HL-60 (cell line): ENCODE results near the gene THUMPD3.

Experiments
- DNase-seq, 2 experiments: peaks; one replicate each; pipeline ENCODE4 v3.0.0-alpha.2; 2010 to 2020; ENCODE audit warnings: low read depth in 1 of 2, low spot score in 1 of 2
- H3K27ac ChIP-seq: fragments of 250-450 bp; sonication (Bioruptor Pico); replicated peaks from 2 replicates; pipeline ENCODE4 v1.5.1; 2020; ENCODE audit warnings: mild to moderate bottlenecking, moderate library complexity
- H3K27me3 ChIP-seq: fragments of 250-450 bp; sonication (Bioruptor Pico); 2 replicates; pipeline ENCODE4 v1.5.1; 2021; ENCODE audit warnings: mild to moderate bottlenecking, moderate library complexity; ENCODE audit not compliant: insufficient read depth, poor library complexity, severe bottlenecking
- H3K4me3 ChIP-seq: replicated peaks from 2 replicates; pipeline ENCODE4 v1.5.1; 2011; ENCODE audit warnings: mild to moderate bottlenecking, control low read depth, low read length; ENCODE audit not compliant: insufficient read depth
- CTCF ChIP-seq: IDR thresholded peaks from one replicate; pipeline ENCODE4 v1.5.1; 2011; ENCODE audit warnings: low read length, control low read depth, inconsistent platforms; ENCODE audit not compliant: insufficient read depth
- GABPA ChIP-seq: IDR thresholded peaks from 2 replicates; pipeline ENCODE4 v1.6.1; 2012; ENCODE audit warnings: low read depth
- POLR2AphosphoS5 ChIP-seq: IDR thresholded peaks from 2 replicates; pipeline ENCODE4 v1.6.1; 2012; ENCODE audit warnings: low read depth
- SPI1 ChIP-seq: IDR thresholded peaks from 2 replicates; pipeline ENCODE4 v1.6.1; 2012; ENCODE audit warnings: low read depth, mild to moderate bottlenecking, borderline replicate concordance
- TF ChIP-seq, protein P1 (sequence below): IDR thresholded peaks from 2 replicates; pipeline ENCODE4 v1.6.1; 2012; ENCODE audit warnings: low read depth; ENCODE audit not compliant: insufficient replicate concordance

The THUMPD3 gene

GRCh38 chr3:9322780-9323179, 40.1 kb upstream of the THUMPD3 start:
- no peak for DNase-seq
- Histone ChIP-seq H3K27ac (no peak overlapping the region), H3K4me3 (no peak overlapping the region), H3K27me3 (no peaks in the 10 kb centered on the region)
- no peak for TF ChIP-seq SPI1

DNA sequence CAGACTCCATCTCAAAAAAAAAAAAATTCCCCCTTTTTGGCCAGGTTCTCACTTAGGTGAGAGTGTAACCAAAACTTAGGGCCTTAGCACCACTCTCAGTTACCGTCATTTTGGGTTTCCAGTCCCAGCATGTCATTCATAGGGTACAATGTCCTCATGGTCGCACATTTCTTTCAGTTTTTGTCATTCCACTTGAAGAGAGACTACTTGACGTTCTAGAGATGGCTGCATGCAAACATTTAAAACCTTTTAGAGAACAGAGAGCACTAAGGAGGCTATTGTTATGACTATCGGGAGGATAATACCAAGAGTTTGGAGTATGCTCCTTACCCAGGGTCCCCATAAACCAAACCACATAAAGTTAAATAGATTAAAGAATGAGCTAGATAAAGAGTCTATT, 37.9 kb upstream of the THUMPD3 start:
- Histone ChIP-seq H3K27ac (no peak overlapping the region), H3K4me3 (no peak overlapping the region), H3K27me3 (no peaks in the 10 kb centered on the region)
- no peak for DNase-seq
- TF ChIP-seq, protein P1, sequence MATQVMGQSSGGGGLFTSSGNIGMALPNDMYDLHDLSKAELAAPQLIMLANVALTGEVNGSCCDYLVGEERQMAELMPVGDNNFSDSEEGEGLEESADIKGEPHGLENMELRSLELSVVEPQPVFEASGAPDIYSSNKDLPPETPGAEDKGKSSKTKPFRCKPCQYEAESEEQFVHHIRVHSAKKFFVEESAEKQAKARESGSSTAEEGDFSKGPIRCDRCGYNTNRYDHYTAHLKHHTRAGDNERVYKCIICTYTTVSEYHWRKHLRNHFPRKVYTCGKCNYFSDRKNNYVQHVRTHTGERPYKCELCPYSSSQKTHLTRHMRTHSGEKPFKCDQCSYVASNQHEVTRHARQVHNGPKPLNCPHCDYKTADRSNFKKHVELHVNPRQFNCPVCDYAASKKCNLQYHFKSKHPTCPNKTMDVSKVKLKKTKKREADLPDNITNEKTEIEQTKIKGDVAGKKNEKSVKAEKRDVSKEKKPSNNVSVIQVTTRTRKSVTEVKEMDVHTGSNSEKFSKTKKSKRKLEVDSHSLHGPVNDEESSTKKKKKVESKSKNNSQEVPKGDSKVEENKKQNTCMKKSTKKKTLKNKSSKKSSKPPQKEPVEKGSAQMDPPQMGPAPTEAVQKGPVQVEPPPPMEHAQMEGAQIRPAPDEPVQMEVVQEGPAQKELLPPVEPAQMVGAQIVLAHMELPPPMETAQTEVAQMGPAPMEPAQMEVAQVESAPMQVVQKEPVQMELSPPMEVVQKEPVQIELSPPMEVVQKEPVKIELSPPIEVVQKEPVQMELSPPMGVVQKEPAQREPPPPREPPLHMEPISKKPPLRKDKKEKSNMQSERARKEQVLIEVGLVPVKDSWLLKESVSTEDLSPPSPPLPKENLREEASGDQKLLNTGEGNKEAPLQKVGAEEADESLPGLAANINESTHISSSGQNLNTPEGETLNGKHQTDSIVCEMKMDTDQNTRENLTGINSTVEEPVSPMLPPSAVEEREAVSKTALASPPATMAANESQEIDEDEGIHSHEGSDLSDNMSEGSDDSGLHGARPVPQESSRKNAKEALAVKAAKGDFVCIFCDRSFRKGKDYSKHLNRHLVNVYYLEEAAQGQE = no peak
- TF ChIP-seq GABPA (no peak), SPI1 (no peak), CTCF (no peak), POLR2AphosphoS5 (no peak)

DNA sequence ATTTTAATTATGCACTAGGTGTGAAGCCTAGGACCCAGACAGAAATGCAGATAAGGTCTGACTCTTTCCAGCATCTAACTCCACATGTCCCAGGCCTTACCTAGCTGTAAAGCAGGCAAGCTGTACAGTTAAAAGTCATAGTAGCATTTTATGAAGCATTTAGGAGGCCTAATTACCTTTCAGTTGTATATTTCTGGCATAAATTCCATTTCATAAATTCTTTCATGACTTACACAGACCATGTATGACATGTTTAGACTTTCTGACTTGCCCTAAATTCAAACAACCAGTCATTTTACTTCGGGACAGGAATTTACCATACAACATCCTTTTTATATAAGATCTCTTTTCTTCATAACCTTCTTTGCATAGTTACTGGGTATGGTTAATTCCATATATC, 35.3 kb upstream of the THUMPD3 start:
- H3K4me3 ChIP-seq = no peak overlapping the region
- DNase-seq = no peak
- H3K27ac ChIP-seq = no peak overlapping the region
- H3K27me3 ChIP-seq = no peaks in the 10 kb centered on the region
- TF ChIP-seq, protein P1 = no peak
- TF ChIP-seq POLR2AphosphoS5 (no peak), GABPA (no peak), CTCF (no peak), SPI1 (no peak)

GRCh38 chr3:9330166-9330703, 32.6 kb upstream of the THUMPD3 start:
- H3K27me3 ChIP-seq = no peaks in the 10 kb centered on the region
- no peak overlapping the region for H3K4me3 ChIP-seq
- DNase-seq = no peak
- TF ChIP-seq CTCF = no peak
- TF ChIP-seq, protein P1 = no peak
- no peak for TF ChIP-seq POLR2AphosphoS5
- TF ChIP-seq GABPA = no peak
- no peak for TF ChIP-seq SPI1
- H3K27ac ChIP-seq = no peak overlapping the region
